ENCODE results near the gene OCA2. TPM values are rescaled to one million over a fixed set of nuclear protein-coding genes. Genes with fewer than 3 reads are reported as not detected.

OCA2 gene
- total and polyA plus RNA-seq, 2 donors from 2014 or later = 0.45 to 2.5 TPM

DNA sequence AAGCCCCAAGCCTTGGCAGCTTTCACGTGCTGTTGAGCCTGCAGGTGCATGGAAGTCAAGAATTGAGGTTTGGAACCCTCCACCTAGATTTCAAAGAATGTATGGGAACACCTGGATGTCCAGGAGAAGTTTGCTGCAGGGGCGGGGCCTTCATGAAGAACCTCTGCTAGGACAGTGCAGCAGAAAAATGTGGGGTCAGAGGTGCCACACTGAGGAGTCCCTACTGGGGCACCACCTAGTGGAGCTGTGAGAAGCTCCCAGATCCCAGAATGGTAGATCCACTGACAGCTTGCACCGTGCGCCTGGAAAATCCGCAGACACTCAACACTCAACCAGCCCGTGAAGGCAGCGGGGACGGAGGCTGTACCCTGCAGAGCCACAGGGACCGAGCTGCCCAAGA lies 201.6 kb downstream of the OCA2 start:
- intact Hi-C loops (cut with DNase I) = no loop called here
- DNase-seq (no peak), FAIRE-seq (no peak)

GRCh38 chr15:27894645-27895044 lies 204.5 kb downstream of the OCA2 start:
- intact Hi-C loops (cut with DNase I) = no loop called here

More for the DNA sequence above, 201.6 kb downstream of the OCA2 start:
- H3K9me3 ChIP-seq (ENCODE audit: control insufficient read depth in 2 of 3, insufficient read depth in 1 of 3, low read length in 3 of 3) = peaks cover 0 to 13% (median 0%) of the 10 kb centered on the region in 3 donors
- no peaks in the 10 kb centered on the region for H3K36me3 ChIP-seq (ENCODE audit: control insufficient read depth in 2 of 3, insufficient read depth in 3 of 3, low read length in 3 of 3)
- no peak overlapping the region for H3K4me3 ChIP-seq (ENCODE audit: low read length in 3 of 3)
- H3K27me3 ChIP-seq (ENCODE audit: control insufficient read depth, insufficient read depth, low read length) = no peaks in the 10 kb centered on the region
- H3K4me1 ChIP-seq (ENCODE audit: control insufficient read depth in 2 of 3, insufficient read depth in 2 of 3, low read depth in 1 of 3, low read length in 3 of 3) = no peaks in the 10 kb centered on the region
- TF ChIP-seq CTCF (IDR thresholded peaks at IDR 0.05; ENCODE audit: borderline replicate concordance, extremely low read depth, insufficient read depth) = no peak
- no peak overlapping the region for H3K27ac ChIP-seq (ENCODE audit: low read depth in 2 of 2, low read length in 2 of 2)
- H3K9ac ChIP-seq (ENCODE audit: low read length in 3 of 3) = no peak overlapping the region

GRCh38 chr15:27889258-27889657 lies 209.9 kb downstream of the OCA2 start:
- Histone ChIP-seq H3K9me3 (ENCODE audit: control insufficient read depth in 2 of 3, insufficient read depth in 1 of 3, low read length in 3 of 3) (peaks cover 0 to 14% (median 2%) of the 10 kb centered on the region in 3 donors), H3K27ac (ENCODE audit: low read depth in 2 of 2, low read length in 2 of 2) (no peak overlapping the region), H3K4me1 (ENCODE audit: control insufficient read depth in 2 of 3, insufficient read depth in 2 of 3, low read depth in 1 of 3, low read length in 3 of 3) (no peaks in the 10 kb centered on the region), H3K27me3 (ENCODE audit: control insufficient read depth, insufficient read depth, low read length) (no peaks in the 10 kb centered on the region), H3K4me3 (ENCODE audit: low read length in 3 of 3) (no peak overlapping the region), H3K9ac (ENCODE audit: low read length in 3 of 3) (no peak overlapping the region), H3K36me3 (ENCODE audit: control insufficient read depth in 2 of 3, insufficient read depth in 3 of 3, low read length in 3 of 3) (no peaks in the 10 kb centered on the region)
- no peak for TF ChIP-seq CTCF (IDR thresholded peaks at IDR 0.05; ENCODE audit: borderline replicate concordance, extremely low read depth, insufficient read depth)
- intact Hi-C loops (cut with DNase I) = no loop called here
- FAIRE-seq = no peak
- DNase-seq = no peak

More at GRCh38 chr15:27894645-27895044, 204.5 kb downstream of the OCA2 start:
- Histone ChIP-seq H3K27ac (ENCODE audit: low read depth in 2 of 2, low read length in 2 of 2) (no peak overlapping the region), H3K36me3 (ENCODE audit: control insufficient read depth in 2 of 3, insufficient read depth in 3 of 3, low read length in 3 of 3) (no peaks in the 10 kb centered on the region), H3K9me3 (ENCODE audit: control insufficient read depth in 2 of 3, insufficient read depth in 1 of 3, low read length in 3 of 3) (peaks cover 0 to 21% (median 2%) of the 10 kb centered on the region in 3 donors), H3K9ac (ENCODE audit: low read length in 3 of 3) (no peak overlapping the region), H3K27me3 (ENCODE audit: control insufficient read depth, insufficient read depth, low read length) (no peaks in the 10 kb centered on the region), H3K4me1 (ENCODE audit: control insufficient read depth in 2 of 3, insufficient read depth in 2 of 3, low read depth in 1 of 3, low read length in 3 of 3) (no peaks in the 10 kb centered on the region), H3K4me3 (ENCODE audit: low read length in 3 of 3) (no peak overlapping the region)
- FAIRE-seq = no peak
- no peak for DNase-seq
- TF ChIP-seq CTCF (IDR thresholded peaks at IDR 0.05; ENCODE audit: borderline replicate concordance, extremely low read depth, insufficient read depth) = no peak

DNA sequence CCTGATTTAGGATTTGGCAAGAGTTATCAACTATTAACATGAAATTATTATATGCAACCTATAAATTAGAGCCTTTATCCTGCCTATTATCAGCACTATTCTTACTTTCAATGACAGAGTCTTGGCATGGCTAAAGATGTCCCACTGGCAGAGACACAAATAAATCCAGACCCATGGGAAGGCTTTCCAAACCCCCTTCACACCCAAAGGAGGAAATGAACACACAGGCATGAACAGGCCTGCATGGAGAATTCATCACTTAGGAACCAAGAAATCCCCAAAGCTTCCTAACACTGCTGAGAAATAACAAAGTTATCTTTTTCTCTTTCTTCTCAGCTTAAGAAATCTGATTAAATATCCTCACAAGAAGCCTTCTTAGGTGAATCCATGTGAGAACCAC lies 213.9 kb downstream of the OCA2 start:
- intact Hi-C loops (cut with DNase I) = no loop called here
- Histone ChIP-seq H3K27ac (ENCODE audit: low read depth in 2 of 2, low read length in 2 of 2) (no peak overlapping the region), H3K4me3 (ENCODE audit: low read length in 3 of 3) (no peak overlapping the region), H3K9ac (ENCODE audit: low read length in 3 of 3) (no peak overlapping the region), H3K36me3 (ENCODE audit: control insufficient read depth in 2 of 3, insufficient read depth in 3 of 3, low read length in 3 of 3) (no peaks in the 10 kb centered on the region), H3K9me3 (ENCODE audit: control insufficient read depth in 2 of 3, insufficient read depth in 1 of 3, low read length in 3 of 3) (peaks cover 0 to 2% (median 0%) of the 10 kb centered on the region in 3 donors), H3K27me3 (ENCODE audit: control insufficient read depth, insufficient read depth, low read length) (no peaks in the 10 kb centered on the region), H3K4me1 (ENCODE audit: control insufficient read depth in 2 of 3, insufficient read depth in 2 of 3, low read depth in 1 of 3, low read length in 3 of 3) (no peaks in the 10 kb centered on the region)
- no peak for TF ChIP-seq CTCF (IDR thresholded peaks at IDR 0.05; ENCODE audit: borderline replicate concordance, extremely low read depth, insufficient read depth)
- DNase-seq (no peak), FAIRE-seq (no peak)
